ENCODE data around the gene SFMBT2. TPM values are rescaled to one million over a fixed set of nuclear protein-coding genes. Genes with fewer than 3 reads are reported as not detected.

SFMBT2 gene
- total and polyA plus RNA-seq, 10 of the 15 experiments (the other 5 are each of a cell fraction or from before 2014, with no cell fraction given) = 2.8 to 29.6 (median 15.1) TPM

- no peak overlapping the region for H3K4me2 ChIP-seq (ENCODE audit: control insufficient read depth, insufficient read depth)
- POLR2A ChIA-PET = no interaction called here
- no TSS peak for BruUV-seq (replicated peaks)
- intact Hi-C loops (cut with micrococcal nuclease; ENCODE audit: unreplicated experiment) = no loop called here
- 88% methylated on average over 12 of the region's 12 CpGs for WGBS (ENCODE audit: insufficient coverage, insufficient replicate concordance, low lambda C conversion rate, missing lambda C conversion rate)
- H3K4me1 ChIP-seq (ENCODE audit: control insufficient read depth, insufficient read depth, low read length) = no peaks in the 10 kb centered on the region
- FAIRE-seq = no peak
- H3K9me3 ChIP-seq (replicated peaks; ENCODE audit: control insufficient read depth, insufficient read depth, low read length) = peaks cover 5% of the 10 kb centered on the region; the same call in 2 of the 3 replicates
- no peak overlapping the region for H3K9ac ChIP-seq (ENCODE audit: control insufficient read depth, insufficient read depth, low read length)
- no peak for ATAC-seq
- TF ChIP-seq, protein P1, sequence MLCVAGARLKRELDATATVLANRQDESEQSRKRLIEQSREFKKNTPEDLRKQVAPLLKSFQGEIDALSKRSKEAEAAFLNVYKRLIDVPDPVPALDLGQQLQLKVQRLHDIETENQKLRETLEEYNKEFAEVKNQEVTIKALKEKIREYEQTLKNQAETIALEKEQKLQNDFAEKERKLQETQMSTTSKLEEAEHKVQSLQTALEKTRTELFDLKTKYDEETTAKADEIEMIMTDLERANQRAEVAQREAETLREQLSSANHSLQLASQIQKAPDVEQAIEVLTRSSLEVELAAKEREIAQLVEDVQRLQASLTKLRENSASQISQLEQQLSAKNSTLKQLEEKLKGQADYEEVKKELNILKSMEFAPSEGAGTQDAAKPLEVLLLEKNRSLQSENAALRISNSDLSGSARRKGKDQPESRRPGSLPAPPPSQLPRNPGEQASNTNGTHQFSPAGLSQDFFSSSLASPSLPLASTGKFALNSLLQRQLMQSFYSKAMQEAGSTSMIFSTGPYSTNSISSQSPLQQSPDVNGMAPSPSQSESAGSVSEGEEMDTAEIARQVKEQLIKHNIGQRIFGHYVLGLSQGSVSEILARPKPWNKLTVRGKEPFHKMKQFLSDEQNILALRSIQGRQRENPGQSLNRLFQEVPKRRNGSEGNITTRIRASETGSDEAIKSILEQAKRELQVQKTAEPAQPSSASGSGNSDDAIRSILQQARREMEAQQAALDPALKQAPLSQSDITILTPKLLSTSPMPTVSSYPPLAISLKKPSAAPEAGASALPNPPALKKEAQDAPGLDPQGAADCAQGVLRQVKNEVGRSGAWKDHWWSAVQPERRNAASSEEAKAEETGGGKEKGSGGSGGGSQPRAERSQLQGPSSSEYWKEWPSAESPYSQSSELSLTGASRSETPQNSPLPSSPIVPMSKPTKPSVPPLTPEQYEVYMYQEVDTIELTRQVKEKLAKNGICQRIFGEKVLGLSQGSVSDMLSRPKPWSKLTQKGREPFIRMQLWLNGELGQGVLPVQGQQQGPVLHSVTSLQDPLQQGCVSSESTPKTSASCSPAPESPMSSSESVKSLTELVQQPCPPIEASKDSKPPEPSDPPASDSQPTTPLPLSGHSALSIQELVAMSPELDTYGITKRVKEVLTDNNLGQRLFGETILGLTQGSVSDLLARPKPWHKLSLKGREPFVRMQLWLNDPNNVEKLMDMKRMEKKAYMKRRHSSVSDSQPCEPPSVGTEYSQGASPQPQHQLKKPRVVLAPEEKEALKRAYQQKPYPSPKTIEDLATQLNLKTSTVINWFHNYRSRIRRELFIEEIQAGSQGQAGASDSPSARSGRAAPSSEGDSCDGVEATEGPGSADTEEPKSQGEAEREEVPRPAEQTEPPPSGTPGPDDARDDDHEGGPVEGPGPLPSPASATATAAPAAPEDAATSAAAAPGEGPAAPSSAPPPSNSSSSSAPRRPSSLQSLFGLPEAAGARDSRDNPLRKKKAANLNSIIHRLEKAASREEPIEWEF (IDR thresholded peaks at IDR 0.05; ENCODE audit: insufficient replicate concordance, low read depth, low read length) = no peak
- no peak for TF ChIP-seq PAX5 (IDR thresholded peaks at IDR 0.05; ENCODE audit: borderline replicate concordance, low read depth, low read length)
- no peak for TF ChIP-seq MTA3 (IDR thresholded peaks at IDR 0.05; ENCODE audit: borderline replicate concordance, low read length)
- TF ChIP-seq ZBED1 (IDR thresholded peaks at IDR 0.05; ENCODE audit: borderline replicate concordance) = no peak
- no peak for TF ChIP-seq PBX3 (IDR thresholded peaks at IDR 0.05; ENCODE audit: insufficient replicate concordance, low read depth, low read length)
- TF ChIP-seq RFX5 (IDR thresholded peaks at IDR 0.05; ENCODE audit: low read depth, low read length) = no peak
- TF ChIP-seq, protein P2, sequence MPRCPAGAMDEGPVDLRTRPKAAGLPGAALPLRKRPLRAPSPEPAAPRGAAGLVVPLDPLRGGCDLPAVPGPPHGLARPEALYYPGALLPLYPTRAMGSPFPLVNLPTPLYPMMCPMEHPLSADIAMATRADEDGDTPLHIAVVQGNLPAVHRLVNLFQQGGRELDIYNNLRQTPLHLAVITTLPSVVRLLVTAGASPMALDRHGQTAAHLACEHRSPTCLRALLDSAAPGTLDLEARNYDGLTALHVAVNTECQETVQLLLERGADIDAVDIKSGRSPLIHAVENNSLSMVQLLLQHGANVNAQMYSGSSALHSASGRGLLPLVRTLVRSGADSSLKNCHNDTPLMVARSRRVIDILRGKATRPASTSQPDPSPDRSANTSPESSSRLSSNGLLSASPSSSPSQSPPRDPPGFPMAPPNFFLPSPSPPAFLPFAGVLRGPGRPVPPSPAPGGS (IDR thresholded peaks at IDR 0.05; ENCODE audit: borderline replicate concordance, insufficient read depth, low read depth, low read length, poor library complexity, severe bottlenecking) = no peak
- no peak for DNase-seq (ENCODE audit: low read depth, low spot score)
- H3K27me3 ChIP-seq (replicated peaks in 1 of 2; ENCODE audit: control insufficient read depth in 2 of 2, insufficient read depth in 2 of 2, low read length in 1 of 2) = no peaks in the 10 kb centered on the region
- no peaks in the 10 kb centered on the region for H3K79me2 ChIP-seq (ENCODE audit: control insufficient read depth, insufficient read depth, low read length)
- SMC1A ChIA-PET (ENCODE audit: uncharacterized antibody, unreplicated experiment) = interaction anchor here (2.0 kb wide), 1 partner anchor 11 kb away, joined by 5 read pairs; no protein-coding TSS in a partner anchor
- H3K27ac ChIP-seq (ENCODE audit: control insufficient read depth, insufficient read depth) = no peak overlapping the region
- CTCF ChIA-PET = interaction anchor here (0.6 kb wide), 1 partner anchor 107 kb away, joined by 3 read pairs; no protein-coding TSS in a partner anchor
- H3K4me3 ChIP-seq = no peak overlapping the region
- H2AFZ ChIP-seq (ENCODE audit: control insufficient read depth, low read depth, low read length) = no peak overlapping the region
- H4K20me1 ChIP-seq (ENCODE audit: control insufficient read depth, insufficient read depth) = no peaks in the 10 kb centered on the region
- H3K36me3 ChIP-seq (ENCODE audit: control insufficient read depth in 2 of 2, insufficient read depth in 2 of 2, low read length in 1 of 2) = peaks cover 14 to 15% of the 10 kb centered on the region in 2 experiments; a peak in 3 of 4 replicates
- in situ Hi-C loops (cut with MboI) = no loop called here
- RAD21 ChIA-PET (ENCODE audit: unreplicated experiment) = no interaction called here
Measured at GRCh38 chr10:7179536-7179935, 231.3 kb downstream of the SFMBT2 start.
